ENCODE data around the gene LRRC37B.

- TF ChIP-seq EZH2 (IDR thresholded peaks at IDR 0.05; ENCODE audit: insufficient read depth, poor library complexity, severe bottlenecking) (no peak), EZH2phosphoT487 (IDR thresholded peaks at IDR 0.05; ENCODE audit: insufficient read depth, low read depth) (no peak)
Observed at GRCh38 chr17:32102646-32103186, 95.5 kb downstream of the LRRC37B start.
